Measurements from ENCODE around the gene FHIT.
A peak's percentile ranks its signal among the peaks of the same experiment; 100 is the strongest.

The FHIT gene

DNA sequence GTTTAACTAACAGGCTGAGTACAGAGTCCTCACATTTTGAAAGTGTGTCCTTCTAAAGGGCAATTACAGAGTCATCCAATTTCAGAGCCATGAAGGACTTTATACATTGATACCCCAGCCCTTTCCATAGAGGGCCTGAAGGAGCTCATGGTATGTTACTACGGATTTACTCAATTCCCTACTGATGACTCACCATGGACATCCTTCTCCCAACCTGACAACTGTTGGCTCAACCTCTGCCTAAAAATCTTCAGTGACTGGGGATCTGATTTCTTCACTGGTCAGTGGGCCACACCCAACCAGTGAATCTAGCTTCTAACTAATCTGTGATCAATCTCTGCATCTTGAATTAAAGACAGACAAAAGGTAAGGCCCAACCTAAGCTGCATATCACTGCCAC, 1238.0 kb downstream of the FHIT start:
- DNase-seq: no peak

DNA sequence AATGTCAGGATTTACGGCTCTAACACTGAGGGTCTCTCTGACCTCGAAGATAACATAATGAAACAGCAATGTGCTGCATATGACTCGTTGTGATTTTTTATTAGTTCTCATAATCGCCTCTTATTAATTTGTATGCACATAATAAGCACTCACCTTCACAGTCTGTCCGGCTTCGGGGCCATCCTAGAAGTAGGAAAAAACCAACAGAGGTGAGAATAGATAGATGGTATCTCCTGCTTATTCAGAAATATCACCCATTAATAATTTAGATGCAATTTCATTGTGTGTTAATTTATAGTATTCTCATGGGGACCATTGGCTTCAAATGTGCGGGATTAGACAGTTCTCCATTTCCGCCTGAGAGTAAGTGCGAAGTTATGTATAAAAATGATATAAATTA, 1240.0 kb downstream of the FHIT start:
- DNase-seq: no peak

DNA sequence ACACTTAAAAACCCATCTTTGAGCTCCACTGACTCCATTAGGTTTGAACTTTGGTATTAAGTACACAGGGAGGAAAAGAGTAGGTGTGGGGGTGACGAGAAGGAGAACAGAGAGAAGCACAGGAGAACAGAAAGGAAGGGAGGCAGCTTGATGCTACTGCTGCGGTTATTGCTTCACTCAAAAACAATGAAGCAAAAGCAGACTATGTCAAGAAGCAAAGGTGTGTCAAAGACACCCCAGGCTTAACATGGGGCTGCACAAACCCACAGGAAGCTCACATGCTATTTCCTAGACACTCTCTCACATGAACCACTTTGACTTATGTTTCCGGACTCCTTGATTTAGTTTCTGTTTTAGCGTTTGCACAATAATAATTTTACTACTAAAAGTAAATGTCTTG, 1240.5 kb downstream of the FHIT start:
- peak; percentile 90 for DNase-seq

- DNase-seq: no peak
Measured at GRCh38 chr3:60009931-60010478, 1241.2 kb downstream of the FHIT start.

DNA sequence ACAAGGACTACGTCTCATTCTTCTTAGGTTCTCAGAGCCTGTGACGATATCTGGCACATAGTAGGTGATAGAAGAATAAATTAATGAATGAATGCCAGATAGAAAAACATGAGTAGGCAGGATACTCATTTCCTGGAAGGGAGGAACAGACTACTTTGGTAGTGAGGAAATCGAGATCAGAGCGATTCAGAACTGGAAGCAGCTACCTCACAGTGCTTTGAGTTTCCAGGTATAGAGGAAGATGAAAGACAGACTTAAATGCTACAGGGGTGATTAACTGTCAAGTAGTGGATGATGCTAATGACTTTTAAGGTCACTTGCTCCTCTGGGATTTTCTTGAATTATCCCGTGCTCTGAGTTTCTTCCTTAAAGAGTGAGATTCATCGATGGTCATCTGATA, 1249.9 kb downstream of the FHIT start:
- no peak for DNase-seq

DNA sequence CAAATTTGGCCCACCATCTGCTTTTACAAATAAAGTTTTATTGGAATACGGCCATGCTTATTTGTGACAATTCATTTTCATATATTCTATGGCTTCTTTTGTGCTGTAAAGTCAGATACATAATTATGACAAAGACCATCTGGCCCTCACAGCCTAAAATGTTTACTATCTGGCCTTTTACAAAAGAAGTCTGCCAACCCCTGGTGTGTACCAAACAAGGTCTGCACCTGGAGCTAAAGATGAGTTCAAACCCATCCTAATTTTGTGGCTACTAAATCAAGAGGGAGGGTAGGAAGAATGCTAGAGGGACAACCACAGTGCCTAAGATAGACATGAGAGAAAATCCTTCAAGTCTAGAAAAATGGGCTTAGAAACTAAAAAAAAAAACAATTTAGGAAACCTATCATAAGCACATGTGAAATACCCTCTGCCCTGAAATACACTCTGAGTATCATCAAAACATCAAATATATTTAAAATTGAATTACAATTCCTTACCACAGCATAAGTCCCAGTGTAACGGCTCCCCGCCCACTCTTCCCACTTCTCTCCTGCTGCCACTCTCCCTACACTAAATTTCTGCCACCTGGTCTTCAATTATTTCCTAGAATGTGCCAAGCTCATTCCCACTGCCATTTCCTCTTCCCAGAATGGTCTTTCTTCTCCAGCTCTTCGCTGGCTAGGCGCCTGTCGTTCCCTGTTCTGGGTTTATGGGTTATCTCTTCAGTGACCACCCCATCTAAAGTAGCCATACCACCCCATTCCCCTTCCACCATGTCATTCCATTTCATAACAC, 1250.7 kb downstream of the FHIT start:
- DNase-seq: no peak

DNA sequence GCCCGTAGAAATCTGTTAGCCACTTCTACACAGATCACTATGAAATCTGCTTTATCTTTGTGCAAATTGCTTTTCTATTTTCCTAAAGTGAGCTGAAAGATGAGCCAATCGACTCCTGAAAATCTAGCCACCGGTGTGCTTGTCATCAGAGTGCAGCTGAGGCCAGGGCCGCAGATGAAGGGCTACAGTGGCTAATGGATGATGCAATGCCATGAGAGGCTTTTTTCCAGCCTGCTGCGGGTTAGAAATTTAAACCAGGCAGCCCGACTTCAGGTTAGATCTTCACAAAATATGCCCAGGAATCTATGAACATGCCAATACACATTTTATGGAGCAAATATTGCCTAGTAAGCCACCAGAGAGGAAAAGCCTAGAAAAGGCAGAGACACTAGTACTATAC, 1253.2 kb downstream of the FHIT start:
- DNase-seq: no peak

DNA sequence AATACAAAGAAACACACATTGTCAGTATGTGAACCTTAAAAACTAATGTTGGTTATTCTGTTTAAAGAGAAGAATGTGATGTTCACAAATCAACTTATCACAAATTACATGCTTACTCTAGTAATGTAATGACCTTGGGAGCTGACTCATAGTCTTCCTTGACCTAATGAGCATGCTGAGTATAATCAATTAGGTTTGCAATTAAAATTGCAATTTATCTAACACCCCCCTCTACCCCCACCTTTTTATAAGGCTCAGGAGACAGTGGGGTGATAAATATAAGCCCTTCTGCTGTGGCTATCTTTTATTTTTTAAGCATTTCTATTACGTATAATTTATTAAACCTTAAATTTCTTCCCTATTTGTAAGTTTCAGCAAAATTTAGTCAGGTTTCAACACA, 1253.7 kb downstream of the FHIT start:
- no peak for DNase-seq

DNA sequence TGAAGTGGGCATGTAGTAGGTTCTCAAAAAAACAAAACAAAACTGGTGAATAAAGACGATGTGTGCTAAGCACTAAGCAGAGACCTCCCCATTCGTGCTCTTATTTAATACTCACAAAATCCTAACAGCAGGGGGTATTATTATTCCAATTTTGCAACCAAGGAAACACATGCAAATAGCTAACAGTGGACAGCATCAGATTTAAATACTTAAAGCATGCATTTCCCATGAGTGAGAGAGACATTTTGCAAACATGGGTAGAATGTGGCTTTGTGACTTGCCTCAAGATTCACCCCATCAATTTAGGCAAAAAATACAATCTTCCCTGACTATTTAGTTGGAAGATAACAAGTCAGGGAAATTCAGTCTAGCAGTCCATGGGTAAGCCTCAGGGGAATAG, 1255.2 kb downstream of the FHIT start:
- no peak for DNase-seq

DNA sequence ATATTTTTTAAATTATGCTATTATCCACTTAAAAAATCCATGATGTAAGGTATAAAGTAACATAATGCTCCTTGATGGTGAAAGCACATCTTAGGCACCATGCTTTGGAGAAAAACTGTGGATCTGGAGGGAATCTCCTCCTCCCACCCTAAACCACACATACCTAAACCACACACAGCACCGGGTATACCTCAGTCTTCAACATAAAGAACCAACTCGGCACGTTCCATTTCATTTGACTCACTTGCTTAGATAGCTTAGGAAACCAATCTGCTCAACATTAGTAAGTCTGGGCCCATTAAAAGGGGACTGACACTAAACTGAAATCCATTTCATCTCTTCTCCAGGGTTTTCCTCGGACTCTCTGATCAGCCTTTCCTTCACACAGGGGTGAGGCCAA, 1255.7 kb downstream of the FHIT start:
- DNase-seq: no peak

GRCh38 chr3:59994732-59995304, 1256.4 kb downstream of the FHIT start:
- DNase-seq: no peak

GRCh38 chr3:59992578-59992977, 1258.7 kb downstream of the FHIT start:
- DNase-seq: no peak

- no peak for DNase-seq
Measured at GRCh38 chr3:59990915-59991314, 1260.3 kb downstream of the FHIT start.

- DNase-seq: no peak
Measured at GRCh38 chr3:59982510-59982909, 1268.7 kb downstream of the FHIT start.

DNA sequence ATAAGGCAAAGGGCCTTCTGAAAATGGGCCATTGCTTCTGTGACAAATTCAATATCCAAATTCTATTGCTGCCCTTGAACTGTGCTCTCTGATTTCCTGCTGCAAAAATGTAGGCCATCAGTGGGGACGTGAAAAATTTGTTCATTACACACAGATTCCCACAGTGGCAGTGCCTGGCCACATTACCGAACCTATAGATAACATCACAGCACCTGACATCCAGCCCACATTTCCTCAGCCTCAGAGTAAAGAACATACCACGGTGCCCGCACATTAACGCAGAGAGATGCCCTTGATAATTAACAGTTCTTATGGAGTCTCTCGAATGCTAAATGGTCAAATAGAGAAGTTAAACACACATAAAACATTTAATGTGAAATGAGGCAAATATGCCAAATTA, 1269.9 kb downstream of the FHIT start:
- peak; percentile 14 for DNase-seq

DNA sequence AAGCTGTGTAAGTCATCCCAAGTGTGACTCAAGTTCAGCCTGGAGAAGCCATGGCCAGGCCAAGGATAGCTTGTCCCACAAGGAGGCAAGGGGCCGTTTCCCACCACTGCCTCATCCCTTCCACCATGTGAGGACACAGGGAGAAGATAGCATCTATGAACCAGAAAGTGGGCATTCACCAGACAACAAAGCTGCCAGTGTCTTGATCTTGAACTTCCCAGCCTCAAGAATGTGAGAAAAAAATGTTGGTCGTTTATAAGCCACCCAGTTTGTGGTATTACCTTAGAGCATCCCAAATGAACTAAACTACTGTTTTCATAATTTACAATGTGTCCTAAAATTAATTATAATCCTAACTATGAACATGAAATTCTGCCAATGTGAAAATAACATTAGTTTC, 1270.7 kb downstream of the FHIT start:
- DNase-seq: no peak

- DNase-seq: no peak
Measured at GRCh38 chr3:59979542-59979941, 1271.7 kb downstream of the FHIT start.

DNA sequence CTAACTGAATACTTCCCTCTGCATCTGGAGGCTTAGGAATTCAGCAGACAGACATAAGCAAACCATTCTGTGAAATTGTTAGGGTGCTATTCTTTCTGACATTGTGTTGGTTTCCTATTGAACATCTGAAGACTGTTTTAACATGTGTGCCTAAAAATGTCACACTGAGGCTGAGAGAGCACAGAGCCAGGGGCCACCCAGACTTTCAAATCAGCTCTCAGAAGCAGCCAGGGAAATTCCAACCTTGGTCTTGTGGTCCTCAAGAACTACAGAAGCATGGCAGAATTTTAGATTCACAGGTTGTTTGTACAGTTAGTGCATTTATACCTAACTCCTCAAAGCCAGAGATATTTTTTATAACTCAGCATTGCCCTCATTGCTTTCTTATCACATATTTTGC, 1272.3 kb downstream of the FHIT start:
- peak; percentile 4 for DNase-seq

DNA sequence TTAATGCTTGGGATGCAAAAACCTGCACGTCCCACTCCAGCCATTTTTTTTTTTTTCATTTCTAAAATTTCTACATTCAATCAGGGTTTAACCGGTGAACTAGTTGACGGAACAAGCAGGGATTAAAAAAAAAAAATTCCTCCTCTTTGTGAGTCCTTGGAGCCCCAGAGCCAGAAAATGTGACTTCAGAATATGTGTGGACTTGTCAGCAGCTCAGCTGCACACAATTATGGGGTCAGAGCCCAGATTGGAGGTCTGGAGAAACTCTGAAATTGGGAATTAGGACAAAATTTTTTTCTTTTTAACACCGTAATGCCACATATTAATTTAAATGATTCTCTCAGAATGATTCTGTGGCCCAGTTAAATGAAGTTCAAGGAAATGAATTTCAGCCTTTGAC, 1280.5 kb downstream of the FHIT start:
- no peak for DNase-seq

DNA sequence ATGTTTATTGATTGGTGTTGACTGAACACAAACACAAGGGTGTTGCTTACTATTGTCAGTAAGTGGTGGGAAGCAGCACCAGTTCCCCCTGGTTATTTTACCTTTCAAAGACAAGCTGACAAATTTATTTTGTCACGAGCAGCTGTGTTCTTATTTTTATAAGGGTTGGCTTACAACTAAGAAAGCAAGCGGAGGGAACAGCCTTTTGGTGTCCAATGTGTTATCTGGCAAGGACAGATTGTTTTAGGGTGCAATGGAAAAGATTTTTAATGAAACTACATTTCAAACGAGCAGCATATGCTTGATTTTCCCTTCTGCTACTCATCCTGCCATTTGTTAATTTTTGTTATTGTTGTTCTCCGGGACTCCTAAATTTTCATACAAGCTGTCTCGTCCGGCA, 1280.9 kb downstream of the FHIT start:
- no peak for DNase-seq

DNA sequence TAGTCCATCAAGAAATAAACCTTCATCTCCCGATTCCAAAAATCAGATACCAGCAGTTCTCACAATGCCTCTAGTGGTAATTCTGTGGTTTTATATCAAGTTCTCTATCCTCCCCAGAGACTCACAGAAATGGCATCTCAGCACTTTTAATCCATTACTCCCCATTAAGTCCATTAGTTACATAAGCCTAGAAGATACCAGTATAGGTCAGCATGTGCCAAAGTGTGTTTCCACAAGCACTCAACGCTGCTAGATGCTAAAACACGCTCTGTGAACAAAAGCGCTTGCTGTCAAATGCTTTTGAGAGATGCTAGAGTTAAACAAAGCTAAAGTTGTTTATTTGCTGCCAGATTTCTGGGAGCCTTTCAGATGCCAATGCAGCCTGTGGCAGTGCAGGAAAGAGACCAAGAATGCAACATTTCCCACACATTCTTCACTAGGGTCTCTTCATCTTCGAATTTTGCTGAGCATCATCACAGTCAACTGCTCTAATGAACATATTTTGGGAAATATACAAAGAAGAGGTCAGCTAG, 1282.7 kb downstream of the FHIT start:
- DNase-seq: no peak

DNA sequence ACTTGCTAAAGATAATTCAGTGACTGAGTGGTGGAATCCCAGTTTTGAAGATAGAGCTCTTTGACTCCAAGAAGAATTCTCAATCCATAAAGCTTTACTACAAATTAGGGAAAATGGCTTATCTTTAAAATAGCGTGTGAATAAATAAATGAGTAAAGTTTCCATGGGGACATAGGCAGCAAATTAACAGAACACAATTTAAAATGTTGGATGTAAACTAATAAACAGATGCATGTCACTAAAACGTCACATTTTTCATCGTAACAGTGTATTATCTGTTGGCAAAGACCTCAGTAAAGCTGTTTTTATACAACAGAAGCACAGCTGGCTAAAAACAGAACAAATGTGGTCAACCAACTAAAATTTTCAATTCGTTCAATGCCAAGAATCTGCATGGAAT, 1287.6 kb downstream of the FHIT start:
- no peak for DNase-seq

DNA sequence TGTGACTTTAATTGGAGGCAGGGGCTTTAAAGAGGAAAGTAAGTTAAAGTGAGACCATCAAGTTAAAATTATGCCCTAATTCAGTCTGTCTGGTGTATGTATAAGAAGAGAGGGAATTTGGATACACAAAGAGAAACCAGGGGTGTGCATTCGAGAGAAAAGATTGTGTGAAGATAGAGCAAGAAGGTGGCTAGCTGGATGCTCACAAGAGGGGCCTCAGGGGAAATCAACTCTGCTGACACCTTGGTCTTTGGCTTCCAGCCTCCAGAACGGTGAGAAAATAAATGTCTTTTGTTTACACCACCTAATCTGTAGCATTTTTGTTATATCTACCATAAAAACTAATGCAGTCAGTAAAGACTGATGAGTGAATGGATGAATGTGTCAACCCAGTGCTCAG, 1294.1 kb downstream of the FHIT start:
- DNase-seq: no peak

DNA sequence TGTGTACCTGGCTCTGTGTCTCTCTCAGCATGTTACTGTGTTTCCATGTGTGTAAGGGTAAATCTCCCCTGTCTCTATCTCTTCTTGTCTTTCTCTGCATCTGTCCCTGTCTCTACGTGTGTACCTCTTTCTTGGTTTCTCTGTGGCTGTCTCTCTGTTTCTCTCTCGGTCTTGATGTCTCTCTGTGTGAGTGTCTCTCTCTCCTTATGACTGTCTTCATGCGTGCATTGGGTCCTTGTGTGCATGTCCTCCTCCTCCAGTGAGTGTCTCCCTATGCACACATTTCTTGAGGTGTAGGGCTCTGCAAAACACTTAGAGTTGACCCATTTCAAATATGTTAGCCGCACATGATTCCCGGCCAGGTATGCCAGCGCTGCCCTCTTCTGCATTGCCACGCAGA, 1298.1 kb downstream of the FHIT start:
- DNase-seq: no peak

- no peak for DNase-seq
Measured at GRCh38 chr3:59949311-59949710, 1301.9 kb downstream of the FHIT start.
